SIG-M5 (cell line): Measurements from ENCODE around the gene PIK3R6.
"Not testable (repeated sequence)": the region's sequence is repeated elsewhere in the genome, so short reads cannot be mapped to it uniquely, and the experiment has no call there.

Experiments
- DNase-seq: peaks from one replicate; lab custom pipeline; 2025; lab: John Stamatoyannopoulos, UW

PIK3R6 gene

DNA sequence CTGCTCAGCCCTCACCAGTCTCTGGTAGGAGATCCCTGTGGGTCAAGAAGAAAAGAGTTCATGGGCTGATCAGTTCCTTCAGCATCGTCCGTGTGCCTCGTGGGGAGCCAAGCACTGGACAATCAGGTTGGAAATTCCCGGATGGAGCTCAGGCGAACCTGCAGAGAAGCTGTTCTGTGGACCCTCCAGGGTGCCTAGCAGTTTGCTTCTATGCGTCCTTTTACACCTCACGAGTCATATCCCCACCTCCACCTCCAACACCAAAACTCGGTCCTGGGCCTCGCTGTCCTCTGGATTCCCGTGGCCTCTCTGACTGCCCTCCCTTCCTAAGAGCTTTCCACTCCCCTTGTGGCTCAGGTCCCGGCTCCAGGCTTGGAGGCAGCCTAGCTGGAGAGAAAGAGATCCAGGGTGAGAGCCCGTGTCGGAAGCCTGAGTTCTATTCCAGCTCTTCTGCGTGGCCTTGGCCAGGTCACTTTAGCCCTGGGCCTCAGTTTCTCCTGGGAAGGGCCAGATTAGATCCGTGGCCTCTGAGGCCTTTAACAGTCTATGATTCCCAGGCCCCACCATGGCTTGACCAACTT is 26.2 kb upstream of the PIK3R6 start:
- DNase-seq = no peak

DNA sequence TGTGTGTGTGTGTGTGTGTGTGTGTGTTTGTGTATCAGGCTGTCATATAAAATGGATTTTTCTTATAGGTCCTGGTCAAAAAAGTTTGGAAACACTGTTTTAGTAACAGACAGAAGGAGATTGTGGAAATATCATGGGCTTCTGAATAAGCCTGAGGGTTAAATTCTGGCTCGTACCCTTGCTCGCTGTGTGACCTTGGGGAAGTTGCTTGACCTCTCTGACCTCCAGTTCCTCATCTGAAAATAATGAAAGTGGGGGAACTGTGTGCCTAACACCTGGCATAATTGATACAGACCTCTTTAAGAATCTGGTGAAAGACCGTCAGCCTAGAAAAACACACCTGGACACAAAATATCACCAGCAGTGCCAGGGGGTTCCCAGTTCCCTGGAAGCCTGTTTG is 25.6 kb upstream of the PIK3R6 start:
- DNase-seq = no peak

DNA sequence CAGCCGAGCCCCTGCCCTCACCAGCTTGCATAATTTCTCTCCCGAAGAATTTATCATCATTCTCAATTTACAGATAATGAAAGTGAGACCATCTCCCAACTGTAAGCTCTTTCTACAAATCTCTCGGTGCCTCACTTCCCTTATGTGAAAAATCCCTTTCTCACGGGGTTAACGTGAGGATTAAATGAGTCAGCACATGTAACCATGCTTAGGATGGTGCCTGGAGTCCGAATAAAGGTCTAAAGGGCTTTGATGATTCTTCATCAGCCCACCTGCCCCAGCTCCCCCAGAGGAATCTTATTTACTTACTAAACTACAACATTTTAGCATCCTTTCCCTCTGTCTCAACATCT is 24.8 kb upstream of the PIK3R6 start:
- DNase-seq = no peak

DNA sequence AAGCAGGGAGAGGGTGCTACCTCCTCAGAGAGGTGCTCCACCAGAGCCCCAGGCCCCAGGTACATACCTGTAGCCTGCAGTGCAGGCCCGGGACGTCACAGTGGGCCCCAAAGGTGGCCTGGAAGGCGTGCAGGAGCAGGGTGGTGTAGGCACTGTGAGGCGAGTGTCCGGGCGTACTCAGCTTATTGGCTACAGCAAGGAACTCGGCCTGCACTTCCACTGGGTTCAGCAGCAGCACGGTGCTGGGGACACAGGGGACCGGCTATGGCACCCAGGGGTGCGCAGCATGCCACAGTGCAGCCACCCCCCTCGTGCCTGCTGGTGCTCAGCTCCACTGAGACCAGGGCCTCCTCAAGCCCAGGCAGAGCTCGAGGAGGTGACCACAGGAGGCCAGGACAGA is 23.2 kb upstream of the PIK3R6 start:
- DNase-seq = no peak

DNA sequence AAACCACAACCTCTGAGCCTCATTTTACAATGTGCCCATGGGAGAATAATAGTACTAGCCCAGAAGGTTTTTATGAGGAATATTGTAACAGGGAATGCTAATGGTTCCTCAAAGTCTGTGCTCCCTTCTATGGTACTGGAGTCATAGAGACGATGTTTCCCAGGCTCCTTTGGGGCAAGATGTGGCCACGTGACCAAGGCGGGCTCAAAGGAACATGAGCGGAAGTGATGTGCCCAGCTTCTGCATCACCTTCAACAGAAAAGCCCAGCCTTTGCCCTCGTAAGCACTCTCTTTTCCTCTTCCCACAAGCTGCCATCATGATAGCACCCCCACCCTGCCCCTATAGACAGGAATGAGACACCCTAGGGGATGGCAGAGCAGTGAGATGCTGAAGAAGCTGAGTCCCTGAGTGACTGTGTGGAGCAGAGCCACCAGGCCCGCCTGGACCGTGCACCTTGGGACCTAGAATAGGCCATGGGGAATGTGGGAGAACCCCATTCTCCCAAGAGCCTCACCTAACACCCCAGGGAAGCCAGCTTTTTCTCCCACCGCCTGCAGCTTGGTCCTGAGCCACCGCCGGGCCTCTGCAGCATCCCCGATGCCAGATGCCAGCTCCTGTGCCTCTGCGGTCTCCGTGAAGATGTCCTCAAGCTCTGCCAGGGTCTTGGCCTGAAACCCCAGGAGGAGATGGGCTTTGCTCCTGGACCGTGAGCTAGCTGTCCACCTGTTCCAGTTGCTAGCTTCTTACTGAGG is 22.2 kb upstream of the PIK3R6 start:
- DNase-seq = no peak

DNA sequence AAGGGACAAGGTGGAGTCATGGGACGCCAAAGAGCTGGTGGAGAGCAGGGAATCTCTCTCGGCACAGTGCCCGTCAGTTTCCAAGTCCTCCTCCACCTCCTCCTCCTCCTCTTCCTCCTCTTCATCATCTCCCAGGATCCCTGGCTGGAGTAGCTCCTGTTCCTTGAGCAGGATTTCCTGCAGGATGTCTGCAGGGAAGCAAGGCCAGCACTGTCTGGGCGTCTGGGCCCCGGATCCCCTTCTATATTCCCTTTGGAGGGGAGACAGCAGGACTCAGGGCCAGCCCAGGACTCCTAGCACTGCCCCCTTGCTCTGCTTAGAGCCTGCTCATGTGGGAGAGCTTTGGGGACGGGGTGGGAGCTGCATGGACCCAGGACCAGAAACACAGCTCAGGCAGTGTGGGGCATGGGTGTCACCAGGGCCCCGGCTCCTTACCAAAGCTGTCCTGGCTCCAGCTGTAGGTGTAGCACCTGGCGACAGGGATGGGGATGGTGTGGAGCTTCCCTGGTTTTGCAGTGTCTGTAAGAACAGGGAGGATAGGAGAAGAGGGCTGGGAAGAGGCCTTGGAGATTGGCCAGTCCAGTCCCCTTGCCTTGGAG is 21.3 kb upstream of the PIK3R6 start:
- no peak for DNase-seq

DNA sequence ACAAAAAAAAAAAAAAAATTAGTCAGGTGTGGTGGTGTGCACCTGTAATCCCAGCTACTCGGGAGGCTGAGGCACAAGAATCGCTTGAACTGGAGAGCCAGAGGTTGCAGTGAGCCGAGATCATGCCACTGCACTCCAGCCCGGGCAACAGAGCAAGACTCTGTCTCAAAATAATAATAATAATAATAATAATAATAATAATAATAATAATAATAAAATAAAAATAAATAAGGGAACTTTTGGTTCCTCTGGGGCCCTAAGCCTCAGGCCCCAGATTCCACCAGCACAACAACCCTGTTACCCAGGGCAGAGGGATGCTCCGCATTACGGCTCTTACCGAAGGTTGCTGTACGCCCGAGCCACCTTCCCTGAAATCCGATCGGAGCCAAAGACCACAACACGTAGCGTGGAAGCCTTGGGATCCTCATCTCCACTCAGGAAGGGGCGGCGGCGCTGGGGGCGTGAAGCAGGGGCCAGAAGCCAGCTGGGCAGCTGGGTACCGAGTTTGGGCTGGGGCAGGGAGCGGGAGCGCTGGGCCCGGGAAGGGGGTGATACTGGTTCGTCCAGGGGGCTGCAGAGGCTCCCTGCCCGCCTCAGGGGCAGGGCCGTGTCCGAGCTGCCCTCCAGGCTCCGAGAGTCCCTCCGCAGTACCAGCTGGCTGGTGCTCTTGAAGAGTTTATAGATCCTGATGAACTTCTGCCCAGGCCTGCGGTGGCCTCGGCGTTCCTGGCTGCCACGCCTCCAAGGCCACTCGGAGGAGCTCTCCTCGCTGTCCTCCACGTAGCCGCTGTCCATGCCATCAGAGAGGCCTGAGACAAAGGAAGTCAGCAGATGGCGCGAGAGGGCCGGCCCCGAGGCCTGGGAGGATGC is 20.6 kb upstream of the PIK3R6 start:
- DNase-seq = no peak

- DNase-seq = no peak
Measured at GRCh38 chr17:8887301-8887700, 19.8 kb upstream of the PIK3R6 start.

GRCh38 chr17:8885967-8886684 is 18.7 kb upstream of the PIK3R6 start:
- DNase-seq = no peak

- DNase-seq = not testable (repeated sequence)
Measured at GRCh38 chr17:8885163-8885966, 17.9 kb upstream of the PIK3R6 start.

GRCh38 chr17:8884336-8884990 is 17.0 kb upstream of the PIK3R6 start:
- DNase-seq = no peak

GRCh38 chr17:8883353-8883752 is 15.9 kb upstream of the PIK3R6 start:
- DNase-seq = no peak

DNA sequence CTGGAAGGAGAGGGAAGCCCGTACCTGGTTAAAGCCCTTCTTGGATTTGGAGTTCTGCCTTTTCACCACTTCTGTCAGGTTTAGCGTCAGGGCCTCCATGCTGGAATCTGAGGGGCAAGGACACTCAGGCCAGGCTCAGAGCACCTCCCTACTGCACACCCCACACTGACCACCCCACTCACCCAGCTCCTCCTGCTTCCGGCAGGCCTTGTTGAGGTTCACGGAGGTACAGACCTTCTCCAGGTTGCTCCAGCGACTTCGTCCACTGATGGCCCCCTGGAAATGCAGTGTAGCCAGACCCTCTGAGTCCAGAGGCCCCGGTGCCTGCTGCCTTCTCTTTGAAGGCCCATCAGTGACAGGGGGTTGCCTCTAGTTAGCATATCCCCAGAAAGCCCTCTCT is 14.1 kb upstream of the PIK3R6 start:
- DNase-seq = no peak

GRCh38 chr17:8880466-8880865 is 13.0 kb upstream of the PIK3R6 start:
- DNase-seq = no peak

DNA sequence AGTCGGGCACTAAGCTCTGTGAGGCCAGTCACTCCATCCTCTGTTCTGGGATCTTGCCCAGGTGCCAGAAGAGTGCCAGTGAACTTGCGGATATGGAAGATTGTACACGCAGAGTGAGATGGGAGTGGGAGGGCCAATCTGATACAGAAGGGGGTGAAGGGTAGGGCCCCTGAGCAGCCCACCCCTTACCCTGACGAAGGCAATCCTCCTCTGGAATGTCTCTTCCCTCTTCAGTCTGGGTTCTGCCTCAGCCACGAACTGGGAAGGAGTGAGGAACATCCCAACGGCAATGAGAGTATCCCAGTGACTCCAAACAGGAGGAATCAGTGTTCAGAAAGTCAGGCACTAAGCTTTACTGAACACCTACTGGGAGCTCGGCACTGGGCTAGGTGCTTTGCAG is 11.9 kb upstream of the PIK3R6 start:
- DNase-seq = no peak

- no peak for DNase-seq
Measured at GRCh38 chr17:8877984-8878383, 10.5 kb upstream of the PIK3R6 start.

DNA sequence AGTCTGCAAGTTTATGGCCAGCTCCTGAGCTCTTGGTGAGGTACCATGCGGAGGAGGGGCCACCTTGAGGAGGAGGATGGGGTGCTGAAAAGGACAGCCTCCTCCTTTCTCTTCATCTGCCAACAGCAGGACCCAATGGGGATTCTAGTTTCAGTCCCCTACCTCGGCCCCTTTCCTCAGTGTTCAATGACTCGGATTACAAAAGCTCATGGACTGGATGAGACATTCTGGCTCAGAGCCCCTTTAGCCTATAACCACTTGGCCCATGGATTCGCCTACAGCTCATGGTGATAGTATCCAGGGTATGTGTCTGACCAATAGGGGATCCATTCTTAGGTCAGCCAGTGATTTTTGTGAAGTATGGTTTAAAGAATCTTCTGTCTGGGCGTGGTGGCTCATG is 8.5 kb upstream of the PIK3R6 start:
- DNase-seq = no peak

DNA sequence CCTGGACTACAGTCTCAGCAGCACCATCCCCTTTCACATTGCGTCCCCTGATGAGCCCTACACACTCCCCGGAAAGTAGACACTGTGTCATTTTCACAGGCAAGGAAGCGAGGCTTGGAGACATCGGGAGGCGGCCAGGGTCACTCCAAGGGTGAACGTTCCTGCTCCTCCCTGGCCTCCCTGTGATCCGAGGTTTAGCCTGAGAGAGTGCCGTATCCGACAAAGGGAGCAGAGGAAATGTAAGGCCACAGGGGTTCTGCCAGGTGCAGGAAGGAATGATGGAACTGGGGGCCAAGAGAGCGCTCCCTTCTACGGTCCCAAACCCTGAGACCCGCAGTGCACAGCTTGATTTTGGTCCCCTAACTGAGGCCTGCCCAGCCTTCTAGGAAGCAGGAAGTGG is 8.0 kb upstream of the PIK3R6 start:
- no peak for DNase-seq

DNA sequence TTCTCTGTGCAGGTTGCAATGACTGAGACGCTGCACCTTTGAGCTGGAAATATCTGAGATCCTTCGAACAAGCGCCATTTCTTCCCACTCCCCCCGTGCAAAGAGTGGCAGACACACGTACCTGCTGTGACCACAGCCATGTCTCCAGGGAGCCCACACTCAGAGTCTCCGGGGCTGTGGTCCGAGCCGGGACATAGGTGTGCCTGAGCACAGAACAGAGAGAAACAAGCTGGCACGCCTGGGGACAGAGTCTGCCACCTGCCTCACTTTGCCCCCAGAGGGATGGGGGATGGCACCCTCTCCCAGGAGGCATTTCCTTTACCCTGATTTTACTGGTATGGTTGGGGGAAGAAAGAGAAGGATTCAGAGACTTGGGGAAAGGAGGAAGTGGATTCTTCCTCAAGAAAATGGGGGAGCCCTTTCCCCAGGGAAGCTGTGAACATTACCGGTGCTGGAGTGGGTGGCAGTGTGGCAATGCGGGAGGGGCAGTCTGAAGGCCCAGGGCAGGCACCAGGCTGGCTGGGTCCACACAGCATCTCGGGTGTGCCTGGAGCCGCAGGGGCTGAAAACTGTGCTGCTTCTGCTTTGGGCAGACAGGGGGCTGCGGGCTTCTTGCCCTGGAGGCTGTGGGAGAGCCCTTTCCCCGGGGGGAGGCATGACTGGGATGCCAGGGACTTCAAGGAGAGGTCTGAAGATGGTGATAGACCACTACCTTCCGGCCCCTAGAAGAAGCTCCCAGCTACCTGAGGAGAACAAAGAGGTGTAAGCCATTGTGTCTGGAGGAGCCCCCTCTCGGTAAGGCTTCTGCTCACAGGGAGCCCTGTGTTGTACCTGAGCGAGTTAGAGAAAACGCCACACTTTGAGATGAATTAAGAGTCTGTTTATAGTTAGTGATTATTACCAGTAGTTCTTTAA is 6.6 kb upstream of the PIK3R6 start:
- no peak for DNase-seq
